ENCODE measurements around the gene PROCA1. TPM values are rescaled to one million over a fixed set of nuclear protein-coding genes. Genes with fewer than 3 reads are reported as not detected.

Gene PROCA1
- total and polyA plus RNA-seq, 12 donors: 0.61 to 8.8 (median 2.2) TPM; not detected in 1

- Histone ChIP-seq H3K36me3 (replicated peaks in 1 of 2) (peaks cover 0 to 53% of the 10 kb centered on the region in 2 donors), H3K27ac (no peak overlapping the region), H3K4me1 (replicated peaks in 1 of 2) (peaks cover 0 to 28% of the 10 kb centered on the region in 2 donors), H3K27me3 (no peaks in the 10 kb centered on the region), H3K4me3 (no peak overlapping the region), H3K9me3 (replicated peaks in 1 of 3) (no peaks in the 10 kb centered on the region)
- no peak for TF ChIP-seq CTCF (IDR thresholded peaks at IDR 0.05)
- TF ChIP-seq POLR2A (IDR thresholded peaks at IDR 0.05): no peak
- no peak for DNase-seq
- intact Hi-C loops (cut with DNase I): no loop called here
- WGBS, 4 donors: 76 to 100% (median 89%) methylated on average over 1 of the region's 1 CpG
These were observed 41.8 kb downstream of the PROCA1 start for GRCh38 chr17:28669918-28670317.

- Histone ChIP-seq H3K4me3 (no peak overlapping the region), H3K27me3 (no peaks in the 10 kb centered on the region), H3K27ac (no peak overlapping the region), H3K36me3 (replicated peaks in 1 of 2) (peaks cover 0 to 33% of the 10 kb centered on the region in 2 donors), H3K4me1 (replicated peaks in 1 of 2) (peaks cover 0 to 46% of the 10 kb centered on the region in 2 donors), H3K9me3 (replicated peaks in 1 of 3) (no peaks in the 10 kb centered on the region)
- WGBS, 4 donors: 79 to 90% (median 83%) methylated on average over 1 of the region's 1 CpG
- intact Hi-C loops (cut with DNase I): no loop called here
- TF ChIP-seq CTCF (IDR thresholded peaks at IDR 0.05): no peak
- TF ChIP-seq POLR2A (IDR thresholded peaks at IDR 0.05): no peak
- no peak for DNase-seq
These were observed 43.8 kb downstream of the PROCA1 start for GRCh38 chr17:28667870-28668269.

GRCh38 chr17:28665994-28666393, 45.7 kb downstream of the PROCA1 start:
- no peaks in the 10 kb centered on the region for H3K9me3 ChIP-seq (replicated peaks in 1 of 3)
- H3K4me3 ChIP-seq: no peak overlapping the region
- no peak overlapping the region for H3K27ac ChIP-seq
- WGBS, 4 donors: 70 to 81% (median 76%) methylated on average over 2 of the region's 2 CpGs
- no peak for DNase-seq
- peaks cover 0 to 14% of the 10 kb centered on the region in 2 donors for H3K36me3 ChIP-seq (replicated peaks in 1 of 2)
- peaks cover 0 to 52% of the 10 kb centered on the region in 2 donors for H3K4me1 ChIP-seq (replicated peaks in 1 of 2)
- no peak for TF ChIP-seq POLR2A (IDR thresholded peaks at IDR 0.05)
- TF ChIP-seq CTCF (IDR thresholded peaks at IDR 0.05): no peak
- no peaks in the 10 kb centered on the region for H3K27me3 ChIP-seq
- intact Hi-C loops (cut with DNase I): no loop called here

- Histone ChIP-seq H3K36me3 (replicated peaks in 1 of 2) (peaks cover 0 to 8% of the 10 kb centered on the region in 2 donors), H3K27ac (no peak overlapping the region), H3K9me3 (replicated peaks in 1 of 3) (no peaks in the 10 kb centered on the region), H3K4me1 (replicated peaks in 1 of 2) (peaks cover 0 to 58% of the 10 kb centered on the region in 2 donors), H3K4me3 (no peak overlapping the region), H3K27me3 (no peaks in the 10 kb centered on the region)
- DNase-seq: no peak
- TF ChIP-seq CTCF (IDR thresholded peaks at IDR 0.05) (no peak), POLR2A (IDR thresholded peaks at IDR 0.05) (no peak)
- intact Hi-C loops (cut with DNase I): no loop called here
These were observed 48.0 kb downstream of the PROCA1 start for GRCh38 chr17:28663723-28664122.

Data from adrenal gland (tissue), 12 donors.